ENCODE results near the gene DYRK1B.
"Not testable (repeated sequence)": the region's sequence is repeated elsewhere in the genome, so short reads cannot be mapped to it uniquely, and the experiment has no call there.

Gene DYRK1B

GRCh38 chr19:39810424-39810823 is 23.5 kb downstream of the DYRK1B start:
- no peak for DNase-seq (ENCODE audit: low spot score)

GRCh38 chr19:39809368-39809767 is 24.6 kb downstream of the DYRK1B start:
- DNase-seq (ENCODE audit: low spot score), result no peak

- DNase-seq (ENCODE audit: low spot score), result not testable (repeated sequence)
Observed at GRCh38 chr19:39808688-39809087, 25.3 kb downstream of the DYRK1B start.

GRCh38 chr19:39807846-39808364 is 26.1 kb downstream of the DYRK1B start:
- DNase-seq (ENCODE audit: low spot score), result no peak

GRCh38 chr19:39805104-39805503 is 28.9 kb downstream of the DYRK1B start:
- DNase-seq (ENCODE audit: low spot score), result no peak

GRCh38 chr19:39802958-39803357 is 31.0 kb downstream of the DYRK1B start:
- no peak for DNase-seq (ENCODE audit: low spot score)

- no peak for DNase-seq (ENCODE audit: low spot score)
Observed at GRCh38 chr19:39797083-39797482, 36.9 kb downstream of the DYRK1B start.

GRCh38 chr19:39796000-39796498 is 37.9 kb downstream of the DYRK1B start:
- no peak for DNase-seq (ENCODE audit: low spot score)

GRCh38 chr19:39795001-39795400 is 39.0 kb downstream of the DYRK1B start:
- no peak for DNase-seq (ENCODE audit: low spot score)

- DNase-seq (ENCODE audit: low spot score), result peak; percentile 81
Observed at GRCh38 chr19:39792999-39793546, 40.9 kb downstream of the DYRK1B start.

- DNase-seq (ENCODE audit: low spot score), result no peak
Observed at GRCh38 chr19:39788244-39788643, 45.7 kb downstream of the DYRK1B start.

- DNase-seq (ENCODE audit: low spot score), result no peak
Observed at GRCh38 chr19:39780894-39781293, 53.1 kb downstream of the DYRK1B start.

GRCh38 chr19:39778763-39779162 is 55.2 kb downstream of the DYRK1B start, which contains the start of gene LEUTX:
LEUTX (plus strand) TSS chr19:39778854; CDS start chr19:39778921, 67 bp downstream.
- DNase-seq (ENCODE audit: low spot score), result no peak

Small RNA genes within 50 kb of the gene (small RNA-seq; reads per million reads assigned to genes)
- gene MIR6719, result 0 reads per million in 2 experiments

Measured in SK-N-DZ (cell line).